Activated B cell treated with CpG ODN at 0.5 μM for 24 hours (primary cell): Measurements from ENCODE around the gene ATAD3C. TPM values are rescaled to one million over a fixed set of nuclear protein-coding genes. Genes with fewer than 3 reads are reported as not detected.
"Not testable (repeated sequence)": the region's sequence is repeated elsewhere in the genome, so short reads cannot be mapped to it uniquely, and the experiment has no call there.

Source experiments
- ATAC-seq: fragments of 200-7000 bp; cut with Tn5 transposase; one replicate; pipeline ENCODE4 v1.10.0; 2021; ENCODE audit warnings: low read depth, mild to moderate bottlenecking, moderate library complexity
- CTCF ChIA-PET: fragments of 350-600 bp; sonication (Branson Sonifier 250); formaldehyde crosslinking; loops from one replicate; lab custom pipeline; 2021; ENCODE audit warnings: antibody characterized with exemption; lab: Charles Lee
- POLR2A ChIA-PET: fragments of 350-600 bp; sonication (Branson Sonifier 250); formaldehyde crosslinking; loops from one replicate; lab custom pipeline; 2021; ENCODE audit warnings: antibody characterized with exemption; lab: Charles Lee
- DNase-seq: peaks from one replicate; pipeline ENCODE4 v3.0.0; 2022
- H3K27ac Mint-ChIP-seq: one replicate; pipeline ENCODE4 v1.8.0; 2020; ENCODE audit warnings: mixed read lengths
- H3K27me3 Mint-ChIP-seq: one replicate; pipeline ENCODE4 v1.8.0; 2021; ENCODE audit warnings: mixed read lengths
- H3K36me3 Mint-ChIP-seq: one replicate; pipeline ENCODE4 v1.8.0; 2021; ENCODE audit warnings: low read depth, mixed read lengths
- H3K4me1 Mint-ChIP-seq: one replicate; pipeline ENCODE4 v1.8.0; 2021; ENCODE audit warnings: mixed read lengths
- H3K4me3 Mint-ChIP-seq: one replicate; pipeline ENCODE4 v1.8.0; 2020; ENCODE audit warnings: mild to moderate bottlenecking, mixed read lengths
- H3K9me3 Mint-ChIP-seq: one replicate; pipeline ENCODE4 v1.8.0; 2020; ENCODE audit warnings: mixed read lengths
- intact Hi-C: fragments of 100-400 bp; cut with micrococcal nuclease; formaldehyde crosslinking; loops from one replicate; pipeline ENCODE4 v1.15.1; 2024
- total RNA-seq: library from RNA; stranded (reverse); gene quantifications from 2 replicates; pipeline ENCODE4 v1.2.3, GENCODE V29; 2022
- TF ChIP-seq, protein P1 (sequence below): fragments of 200-600 bp; IDR thresholded peaks from one replicate; pipeline ENCODE4 v1.8.0; 2022; ENCODE audit warnings: antibody characterized with exemption, mild to moderate bottlenecking

ATAD3C gene
- total RNA-seq, 1 donor from 2014 or later = 0.58 TPM

DNA sequence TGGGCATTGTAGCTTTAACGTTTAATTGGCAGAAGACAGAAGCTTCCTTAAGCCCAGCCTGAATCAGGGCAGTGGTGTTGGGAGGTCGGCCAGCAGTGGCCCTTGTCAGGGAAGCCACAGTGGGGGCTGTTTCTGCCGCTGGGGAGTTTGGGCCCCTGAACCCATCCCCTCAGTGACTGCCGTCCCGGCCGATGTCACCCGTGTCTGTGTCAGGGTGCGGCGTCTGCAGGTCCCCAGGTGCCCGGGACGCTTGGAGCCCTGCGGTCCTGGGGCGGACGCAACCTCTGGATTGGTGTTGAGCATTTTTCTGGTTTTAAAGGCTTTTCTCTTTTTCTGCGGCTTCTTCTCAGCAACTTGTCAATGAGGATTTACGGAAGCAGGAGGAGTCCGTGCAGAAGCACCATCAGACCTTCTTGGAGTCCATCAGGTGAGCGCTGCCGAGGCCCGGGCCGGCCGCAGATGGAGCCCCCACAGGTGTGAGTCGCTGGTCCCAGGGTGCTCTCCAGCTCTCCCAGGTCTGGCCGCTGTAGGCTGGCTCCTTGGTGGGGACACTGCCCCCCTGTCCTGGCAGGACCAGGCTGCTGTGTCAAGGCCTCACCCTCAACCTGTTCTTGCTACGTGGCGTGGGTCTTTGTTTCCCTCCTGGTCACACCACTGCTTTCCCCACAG, 2.3 kb downstream of the ATAD3C start:
- Mint-ChIP-seq H3K9me3 (no peaks in the 10 kb centered on the region), H3K4me1 (no peaks in the 10 kb centered on the region), H3K27ac (no peak overlapping the region), H3K36me3 (no peaks in the 10 kb centered on the region), H3K4me3 (no peak overlapping the region), H3K27me3 (no peaks in the 10 kb centered on the region)
- ATAC-seq (no peak), DNase-seq (no peak)
- ChIA-PET POLR2A (no interaction called here), CTCF (interaction anchor here (1.7 kb wide), 1 partner anchor 11 kb away, joined by 4 read pairs; no protein-coding TSS in a partner anchor)
- TF ChIP-seq, protein P1, sequence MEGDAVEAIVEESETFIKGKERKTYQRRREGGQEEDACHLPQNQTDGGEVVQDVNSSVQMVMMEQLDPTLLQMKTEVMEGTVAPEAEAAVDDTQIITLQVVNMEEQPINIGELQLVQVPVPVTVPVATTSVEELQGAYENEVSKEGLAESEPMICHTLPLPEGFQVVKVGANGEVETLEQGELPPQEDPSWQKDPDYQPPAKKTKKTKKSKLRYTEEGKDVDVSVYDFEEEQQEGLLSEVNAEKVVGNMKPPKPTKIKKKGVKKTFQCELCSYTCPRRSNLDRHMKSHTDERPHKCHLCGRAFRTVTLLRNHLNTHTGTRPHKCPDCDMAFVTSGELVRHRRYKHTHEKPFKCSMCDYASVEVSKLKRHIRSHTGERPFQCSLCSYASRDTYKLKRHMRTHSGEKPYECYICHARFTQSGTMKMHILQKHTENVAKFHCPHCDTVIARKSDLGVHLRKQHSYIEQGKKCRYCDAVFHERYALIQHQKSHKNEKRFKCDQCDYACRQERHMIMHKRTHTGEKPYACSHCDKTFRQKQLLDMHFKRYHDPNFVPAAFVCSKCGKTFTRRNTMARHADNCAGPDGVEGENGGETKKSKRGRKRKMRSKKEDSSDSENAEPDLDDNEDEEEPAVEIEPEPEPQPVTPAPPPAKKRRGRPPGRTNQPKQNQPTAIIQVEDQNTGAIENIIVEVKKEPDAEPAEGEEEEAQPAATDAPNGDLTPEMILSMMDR = no peak
- intact Hi-C loops = no loop called here

GRCh38 chr1:1452365-1452739, 2.9 kb downstream of the ATAD3C start:
- DNase-seq, ATAC-seq, POLR2A ChIA-PET, H3K27ac Mint-ChIP-seq, H3K27me3 Mint-ChIP-seq, H3K36me3 Mint-ChIP-seq, H3K9me3 Mint-ChIP-seq, H3K4me1 Mint-ChIP-seq, intact Hi-C loops, H3K4me3 Mint-ChIP-seq: not testable (repeated sequence)
- CTCF ChIA-PET = interaction anchor here (1.7 kb wide), 1 partner anchor 11 kb away, joined by 4 read pairs; no protein-coding TSS in a partner anchor

DNA sequence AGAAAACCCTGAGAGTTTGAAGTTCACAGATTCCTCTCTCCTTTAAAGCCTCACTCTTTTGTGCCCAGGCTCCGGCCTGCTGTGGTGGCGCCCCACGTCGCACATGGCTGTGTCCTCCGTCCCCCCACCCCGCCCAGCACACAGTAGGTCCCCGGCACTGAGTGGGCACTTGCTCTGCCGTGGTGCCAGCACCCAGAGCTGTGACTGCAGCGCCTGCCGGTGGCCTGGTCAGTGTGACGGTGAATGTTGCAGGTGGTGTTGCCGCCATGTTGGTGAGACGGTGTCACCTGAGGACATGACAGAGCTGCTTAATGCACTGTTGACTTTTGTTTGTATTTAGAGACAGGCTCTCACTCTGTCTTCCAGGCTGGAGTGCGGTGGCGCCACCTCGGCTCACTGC, 3.4 kb downstream of the ATAD3C start:
- Mint-ChIP-seq H3K4me3 (no peak overlapping the region), H3K9me3 (no peaks in the 10 kb centered on the region), H3K27me3 (no peaks in the 10 kb centered on the region), H3K27ac (no peak overlapping the region), H3K36me3 (no peaks in the 10 kb centered on the region), H3K4me1 (no peaks in the 10 kb centered on the region)
- intact Hi-C loops = no loop called here
- DNase-seq (no peak), ATAC-seq (no peak)
- TF ChIP-seq, protein P1 = no peak
- ChIA-PET CTCF (no interaction called here), POLR2A (no interaction called here)

- DNase-seq, POLR2A ChIA-PET, H3K4me3 Mint-ChIP-seq, intact Hi-C loops, H3K36me3 Mint-ChIP-seq, H3K27me3 Mint-ChIP-seq, H3K9me3 Mint-ChIP-seq, H3K4me1 Mint-ChIP-seq, H3K27ac Mint-ChIP-seq, CTCF ChIA-PET, ATAC-seq: not testable (repeated sequence)
Observed at GRCh38 chr1:1454286-1455056, 5.0 kb downstream of the ATAD3C start.

DNA sequence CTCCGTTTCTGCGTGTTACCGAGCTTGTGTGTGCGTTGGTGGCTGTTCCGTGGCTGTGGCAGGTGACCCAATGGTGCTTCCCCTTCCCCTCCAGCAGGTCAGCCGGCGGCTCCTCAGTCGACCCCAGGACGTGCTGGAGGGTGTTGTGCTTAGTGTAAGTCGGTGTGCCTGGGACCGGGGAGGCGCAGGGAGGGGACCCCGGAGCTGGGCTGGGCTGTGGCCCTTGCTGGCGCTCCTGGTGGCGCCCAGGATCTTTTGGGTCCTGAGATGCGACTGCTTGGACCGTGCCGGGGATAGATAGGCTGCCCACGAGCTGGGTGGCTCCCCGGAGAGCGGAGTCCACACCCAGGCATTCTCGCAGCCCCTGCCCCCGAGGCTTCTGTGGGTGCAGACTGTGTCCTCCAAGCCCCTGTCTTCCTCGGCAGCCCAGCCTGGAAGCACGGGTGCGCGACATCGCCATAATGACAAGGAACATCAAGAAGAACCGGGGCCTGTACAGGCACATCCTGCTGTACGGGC, 5.9 kb downstream of the ATAD3C start:
- no peaks in the 10 kb centered on the region for H3K4me1 Mint-ChIP-seq
- H3K27me3 Mint-ChIP-seq = peaks cover 2% of the 10 kb centered on the region
- no peak overlapping the region for H3K4me3 Mint-ChIP-seq
- TF ChIP-seq, protein P1 = no peak
- ATAC-seq (no peak), DNase-seq (no peak)
- POLR2A ChIA-PET = interaction anchor here (0.5 to 0.6 kb wide), 2 partner anchors 61 to 70 kb away, joined by 4 to 5 read pairs; no protein-coding TSS in a partner anchor
- H3K9me3 Mint-ChIP-seq = no peaks in the 10 kb centered on the region
- CTCF ChIA-PET = no interaction called here
- no peak overlapping the region for H3K27ac Mint-ChIP-seq
- no peaks in the 10 kb centered on the region for H3K36me3 Mint-ChIP-seq
- intact Hi-C loops = no loop called here

- H3K9me3 Mint-ChIP-seq, H3K36me3 Mint-ChIP-seq, H3K4me3 Mint-ChIP-seq, DNase-seq, intact Hi-C loops, ATAC-seq, CTCF ChIA-PET, POLR2A ChIA-PET, H3K4me1 Mint-ChIP-seq, H3K27me3 Mint-ChIP-seq, H3K27ac Mint-ChIP-seq: not testable (repeated sequence)
Observed at GRCh38 chr1:1455934-1456333, 6.4 kb downstream of the ATAD3C start.

- H3K4me3 Mint-ChIP-seq, POLR2A ChIA-PET, DNase-seq, H3K27ac Mint-ChIP-seq, H3K27me3 Mint-ChIP-seq, H3K4me1 Mint-ChIP-seq, H3K36me3 Mint-ChIP-seq, CTCF ChIA-PET, intact Hi-C loops, H3K9me3 Mint-ChIP-seq, ATAC-seq: not testable (repeated sequence)
Observed at GRCh38 chr1:1456683-1457255, 7.3 kb downstream of the ATAD3C start.

DNA sequence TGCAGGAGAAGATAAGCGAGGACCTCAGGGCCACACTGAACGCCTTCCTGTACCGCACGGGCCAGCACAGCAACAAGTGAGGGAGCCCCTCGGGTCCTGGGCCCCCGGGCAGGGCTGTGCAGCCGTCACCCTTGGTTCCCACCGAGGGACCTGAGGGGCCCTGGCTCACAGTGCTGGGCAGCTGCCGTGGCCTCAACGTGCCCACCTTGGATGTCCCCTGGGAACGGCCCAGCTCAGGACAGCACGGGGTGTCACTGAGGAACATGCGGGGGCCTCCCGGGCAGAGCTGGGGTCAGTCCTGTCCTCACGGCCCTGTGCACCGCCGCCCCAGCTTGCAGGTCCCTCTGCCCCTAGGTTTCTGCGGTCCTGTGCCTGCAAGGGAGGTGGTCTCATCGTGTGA, 9.7 kb downstream of the ATAD3C start:
- DNase-seq, H3K27me3 Mint-ChIP-seq, ATAC-seq, intact Hi-C loops, H3K4me3 Mint-ChIP-seq, H3K36me3 Mint-ChIP-seq, H3K9me3 Mint-ChIP-seq, POLR2A ChIA-PET, CTCF ChIA-PET, H3K4me1 Mint-ChIP-seq, H3K27ac Mint-ChIP-seq: not testable (repeated sequence)

DNA sequence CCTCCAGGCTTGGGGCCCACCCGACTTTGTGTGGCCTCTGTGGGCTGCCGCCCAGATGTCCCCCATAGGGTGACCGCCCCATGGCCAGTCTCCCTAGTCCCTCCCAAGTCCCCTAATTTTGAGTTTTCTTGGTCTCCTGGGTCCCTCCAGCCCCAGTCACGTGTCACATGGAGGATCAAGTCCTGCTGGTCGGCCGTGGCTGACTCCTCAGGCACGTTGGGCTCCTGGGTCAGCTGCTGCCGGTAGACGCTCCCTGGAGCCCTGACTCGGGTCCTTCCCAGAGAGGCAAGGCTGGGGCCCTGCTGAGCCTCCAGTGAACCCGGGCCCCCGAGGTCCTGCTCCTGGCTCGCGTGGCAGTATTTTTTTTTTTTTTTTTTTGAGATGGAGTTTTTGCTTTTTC, 10.2 kb downstream of the ATAD3C start:
- intact Hi-C loops, CTCF ChIA-PET, H3K4me1 Mint-ChIP-seq, H3K4me3 Mint-ChIP-seq, H3K27me3 Mint-ChIP-seq, DNase-seq, POLR2A ChIA-PET, ATAC-seq, H3K27ac Mint-ChIP-seq, H3K9me3 Mint-ChIP-seq, H3K36me3 Mint-ChIP-seq: not testable (repeated sequence)
